Activated naive CD4-positive, alpha-beta T cell treated with anti-CD3 and anti-CD28 coated beads for 36 hours (primary cell): ENCODE data around the gene PPP1R12B. TPM values are rescaled to one million over a fixed set of nuclear protein-coding genes. Genes with fewer than 3 reads are reported as not detected.
A peak's percentile ranks its signal among the peaks of the same experiment; 100 is the strongest.

ENCODE experiments used
- CTCF ChIA-PET: fragments of 350-600 bp; sonication (Branson Sonifier 250); formaldehyde crosslinking; loops from one replicate; lab custom pipeline; 2021; ENCODE audit warnings: antibody characterized with exemption; lab: Charles Lee
- DNase-seq: peaks from one replicate; pipeline ENCODE4 v3.0.0-alpha.2; 2020
- H3K27ac Mint-ChIP-seq: one replicate; pipeline ENCODE4 v1.8.0; 2021; ENCODE audit warnings: mild to moderate bottlenecking, mixed read lengths
- H3K27me3 Mint-ChIP-seq: one replicate; pipeline ENCODE4 v1.8.0; 2021; ENCODE audit warnings: low read depth, mixed read lengths
- H3K36me3 Mint-ChIP-seq: one replicate; pipeline ENCODE4 v1.8.0; 2021; ENCODE audit warnings: low read depth, mixed read lengths
- H3K4me1 Mint-ChIP-seq: one replicate; pipeline ENCODE4 v1.8.0; 2021; ENCODE audit warnings: low read depth, mixed read lengths
- H3K4me3 Mint-ChIP-seq: one replicate; pipeline ENCODE4 v1.8.0; 2021; ENCODE audit warnings: mild to moderate bottlenecking, moderate library complexity, mixed read lengths
- H3K9me3 Mint-ChIP-seq: one replicate; pipeline ENCODE4 v1.8.0; 2021; ENCODE audit warnings: mixed read lengths
- intact Hi-C: fragments of 100-400 bp; cut with micrococcal nuclease; formaldehyde crosslinking; loops from one replicate; pipeline ENCODE4 v1.15.1; 2023
- total RNA-seq, 2 experiments: library from RNA; stranded (reverse); gene quantifications; one replicate each; pipeline ENCODE4 v1.2.3, GENCODE V29; 2021

The PPP1R12B gene
- total RNA-seq, result 10 to 100 TPM; 11.0 to 12.4 TPM

- CTCF ChIA-PET, result interaction anchor here (0.7 to 1.6 kb wide), 3 partner anchors 223 to 371 kb away, joined by 3 to 5 read pairs (median 3); no protein-coding TSS in a partner anchor
- no peaks in the 10 kb centered on the region for H3K27me3 Mint-ChIP-seq
- peak within 1 kb of the TSS; percentile 86 for H3K4me3 Mint-ChIP-seq
- H3K4me1 Mint-ChIP-seq, result peaks cover 24% of the 10 kb centered on the region
- intact Hi-C loops, result loop anchor here (1.0 to 10.0 kb wide), 7 partner anchors 109 to 659 kb away; partner anchors contain the start of genes CYB5R1, KDM5B, TIMM17A and TMEM183A
- DNase-seq, result peak; percentile 98
- H3K9me3 Mint-ChIP-seq, result no peaks in the 10 kb centered on the region
- peak within 1 kb of the TSS; percentile 81 for H3K27ac Mint-ChIP-seq
- no peaks in the 10 kb centered on the region for H3K36me3 Mint-ChIP-seq
Observed at GRCh38 chr1:202348509-202349205, at the start of gene PPP1R12B. TSS of gene PPP1R12B (plus strand) at chr1:202348699. CDS start at chr1:202348852, 153 bp downstream.

- intact Hi-C loops, result no loop called here
- no peaks in the 10 kb centered on the region for H3K27me3 Mint-ChIP-seq
- no peak for DNase-seq
- H3K36me3 Mint-ChIP-seq, result no peaks in the 10 kb centered on the region
- no peaks in the 10 kb centered on the region for H3K4me1 Mint-ChIP-seq
- no peak overlapping the region for H3K27ac Mint-ChIP-seq
- CTCF ChIA-PET, result no interaction called here
- no peak overlapping the region for H3K4me3 Mint-ChIP-seq
- H3K9me3 Mint-ChIP-seq, result no peaks in the 10 kb centered on the region
Observed at GRCh38 chr1:202302166-202302565, 46.3 kb upstream of the PPP1R12B start.

GRCh38 chr1:202304375-202304774 lies 44.1 kb upstream of the PPP1R12B start:
- CTCF ChIA-PET, result interaction anchor here (0.9 to 3.0 kb wide), 3 partner anchors 9 to 114 kb away, joined by 4 to 9 read pairs (median 8); no protein-coding TSS in a partner anchor
- Mint-ChIP-seq H3K4me1 (no peaks in the 10 kb centered on the region), H3K4me3 (no peak overlapping the region), H3K36me3 (no peaks in the 10 kb centered on the region), H3K27me3 (peaks cover 2% of the 10 kb centered on the region), H3K27ac (no peak overlapping the region), H3K9me3 (no peaks in the 10 kb centered on the region)
- DNase-seq, result no peak
- intact Hi-C loops, result no loop called here

- Mint-ChIP-seq H3K9me3 (no peaks in the 10 kb centered on the region), H3K4me3 (no peak overlapping the region), H3K27ac (no peak overlapping the region), H3K27me3 (peaks cover 2% of the 10 kb centered on the region), H3K4me1 (no peaks in the 10 kb centered on the region), H3K36me3 (no peaks in the 10 kb centered on the region)
- intact Hi-C loops, result no loop called here
- no peak for DNase-seq
- CTCF ChIA-PET, result interaction anchor here (2.1 to 3.0 kb wide), 3 partner anchors 9 to 115 kb away, joined by 8 to 12 read pairs (median 9); no protein-coding TSS in a partner anchor
Observed at GRCh38 chr1:202305168-202305567, 43.3 kb upstream of the PPP1R12B start.

- CTCF ChIA-PET, result interaction anchor here (1.1 to 2.4 kb wide), 4 partner anchors 10 to 114 kb away, joined by 3 to 12 read pairs (median 6); no protein-coding TSS in a partner anchor
- H3K36me3 Mint-ChIP-seq, result no peaks in the 10 kb centered on the region
- peaks cover 2% of the 10 kb centered on the region for H3K27me3 Mint-ChIP-seq
- H3K9me3 Mint-ChIP-seq, result no peaks in the 10 kb centered on the region
- intact Hi-C loops, result no loop called here
- H3K4me3 Mint-ChIP-seq, result no peak overlapping the region
- no peak for DNase-seq
- no peak overlapping the region for H3K27ac Mint-ChIP-seq
- H3K4me1 Mint-ChIP-seq, result no peaks in the 10 kb centered on the region
Observed at GRCh38 chr1:202306535-202307345, 41.8 kb upstream of the PPP1R12B start.

GRCh38 chr1:202310071-202310725 lies 38.3 kb upstream of the PPP1R12B start:
- intact Hi-C loops, result no loop called here
- no peak overlapping the region for H3K27ac Mint-ChIP-seq

GRCh38 chr1:202310746-202311145 lies 37.8 kb upstream of the PPP1R12B start:
- H3K4me1 Mint-ChIP-seq, result peaks cover 2% of the 10 kb centered on the region
- H3K4me3 Mint-ChIP-seq, result no peak overlapping the region
- H3K9me3 Mint-ChIP-seq, result no peaks in the 10 kb centered on the region
- no peaks in the 10 kb centered on the region for H3K36me3 Mint-ChIP-seq
- DNase-seq, result no peak
- peaks cover 2% of the 10 kb centered on the region for H3K27me3 Mint-ChIP-seq
- CTCF ChIA-PET, result interaction anchor here (1.5 to 1.9 kb wide), 2 partner anchors 105 to 118 kb away, joined by 4 to 9 read pairs; partner anchors contain the start of gene LGR6
- H3K27ac Mint-ChIP-seq, result no peak overlapping the region
- intact Hi-C loops, result no loop called here

More at GRCh38 chr1:202310071-202310725, 38.3 kb upstream of the PPP1R12B start:
- CTCF ChIA-PET, result no interaction called here
- Mint-ChIP-seq H3K36me3 (no peaks in the 10 kb centered on the region), H3K4me3 (no peak overlapping the region), H3K27me3 (peaks cover 2% of the 10 kb centered on the region), H3K9me3 (no peaks in the 10 kb centered on the region), H3K4me1 (peaks cover 2% of the 10 kb centered on the region)
- DNase-seq, result no peak

GRCh38 chr1:202311875-202312635 lies 36.4 kb upstream of the PPP1R12B start:
- no peaks in the 10 kb centered on the region for H3K9me3 Mint-ChIP-seq
- peaks cover 2% of the 10 kb centered on the region for H3K27me3 Mint-ChIP-seq
- H3K36me3 Mint-ChIP-seq, result no peaks in the 10 kb centered on the region
- H3K4me1 Mint-ChIP-seq, result peaks cover 2% of the 10 kb centered on the region
- CTCF ChIA-PET, result interaction anchor here (0.8 to 6.7 kb wide), 6 partner anchors 37 to 126 kb away, joined by 3 to 39 read pairs (median 4); partner anchors contain the start of gene LGR6
- no peak overlapping the region for H3K4me3 Mint-ChIP-seq
- H3K27ac Mint-ChIP-seq, result no peak overlapping the region
- intact Hi-C loops, result no loop called here
- no peak for DNase-seq

- H3K27ac Mint-ChIP-seq, result no peak overlapping the region
- no peaks in the 10 kb centered on the region for H3K27me3 Mint-ChIP-seq
- H3K9me3 Mint-ChIP-seq, result no peaks in the 10 kb centered on the region
- no peaks in the 10 kb centered on the region for H3K36me3 Mint-ChIP-seq
- H3K4me3 Mint-ChIP-seq, result no peak overlapping the region
- peak; percentile 89 for DNase-seq
- intact Hi-C loops, result loop anchor here (1.0 to 2.0 kb wide), 4 partner anchors 41 to 126 kb away; partner anchors contain the start of gene LGR6
- H3K4me1 Mint-ChIP-seq, result peaks cover 2% of the 10 kb centered on the region
- CTCF ChIA-PET, result interaction anchor here (0.6 to 6.7 kb wide), 15 partner anchors 8 to 476 kb away, joined by 3 to 52 read pairs (median 4); partner anchors contain the start of gene LGR6
Observed at GRCh38 chr1:202315576-202316168, 32.8 kb upstream of the PPP1R12B start.

GRCh38 chr1:202316186-202316585 lies 32.3 kb upstream of the PPP1R12B start:
- DNase-seq, result no peak

More at GRCh38 chr1:202316186-202316585, 32.3 kb upstream of the PPP1R12B start:
- Mint-ChIP-seq H3K27me3 (no peaks in the 10 kb centered on the region), H3K36me3 (no peaks in the 10 kb centered on the region), H3K4me3 (no peak overlapping the region), H3K4me1 (peaks cover 2% of the 10 kb centered on the region), H3K27ac (no peak overlapping the region), H3K9me3 (no peaks in the 10 kb centered on the region)
- intact Hi-C loops, result no loop called here
- CTCF ChIA-PET, result interaction anchor here (0.6 to 6.7 kb wide), 18 partner anchors 8 to 476 kb away, joined by 3 to 52 read pairs (median 4); partner anchors contain the start of genes LGR6 and PTPN7
